CD4-positive, alpha-beta T cell (primary cell): ENCODE data around the gene C18orf32. TPM values are rescaled to one million over a fixed set of nuclear protein-coding genes. Genes with fewer than 3 reads are reported as not detected.

Experiments
- ATAC-seq: fragments of 200-7000 bp; cut with Tn5 transposase; one replicate; pipeline ENCODE4 v1.10.0; 2022; ENCODE audit warnings: mild to moderate bottlenecking; ENCODE audit not compliant: poor library complexity
- CTCF ChIA-PET: fragments of 350-600 bp; sonication (Branson Sonifier 250); formaldehyde crosslinking; loops from one replicate; lab custom pipeline; 2021; ENCODE audit warnings: antibody characterized with exemption, inconsistent platforms; lab: Charles Lee
- POLR2A ChIA-PET: fragments of 350-600 bp; sonication (Branson Sonifier 250); formaldehyde crosslinking; loops from one replicate; lab custom pipeline; 2021; ENCODE audit warnings: antibody characterized with exemption, inconsistent platforms; lab: Charles Lee
- DNase-seq, 14 experiments: peaks; one replicate each; pipeline ENCODE4 v3.0.0-alpha.2; 2013 to 2020; ENCODE audit warnings: mixed read lengths in 2 of 14
- H3K27ac ChIP-seq, 2 donors: one replicate each; pipeline versions ENCODE4 v1.5.1 to v1.7.0; 2013; ENCODE audit warnings: low read length in 2 of 2, low read depth in 1 of 2, mild to moderate bottlenecking in 1 of 2
- H3K27me3 ChIP-seq, 2 experiments: 1 replicate in 1 of 2; 2 replicates in 1 of 2; pipeline versions ENCODE4 v1.6.1 to v1.7.0; 2013; ENCODE audit warnings: low read length in 2 of 2, control low read depth in 1 of 2, mild to moderate bottlenecking in 1 of 2, moderate library complexity in 1 of 2; ENCODE audit not compliant: insufficient read depth in 2 of 2, control insufficient read depth in 1 of 2
- H3K36me3 ChIP-seq: one replicate; pipeline ENCODE4 v1.6.1; 2013; ENCODE audit warnings: low read length, control low read depth; ENCODE audit not compliant: insufficient read depth
- H3K4me1 ChIP-seq: one replicate; pipeline ENCODE4 v1.6.1; 2013; ENCODE audit warnings: low read length, control low read depth; ENCODE audit not compliant: insufficient read depth
- H3K4me3 ChIP-seq: one replicate; pipeline ENCODE4 v1.5.1; 2013; ENCODE audit warnings: mild to moderate bottlenecking, low read length, moderate library complexity
- H3K9me3 ChIP-seq, 2 experiments: 1 replicate in 1 of 2; 2 replicates in 1 of 2; pipeline versions ENCODE4 v1.6.1 to v1.7.0; 2013; ENCODE audit warnings: low read length in 2 of 2, mild to moderate bottlenecking in 2 of 2, control low read depth in 1 of 2, moderate library complexity in 1 of 2; ENCODE audit not compliant: control insufficient read depth in 1 of 2, insufficient read depth in 1 of 2
- H3K27ac Mint-ChIP-seq: one replicate; pipeline ENCODE4 v1.8.0; 2020; ENCODE audit warnings: mixed read lengths
- H3K27me3 Mint-ChIP-seq: one replicate; pipeline ENCODE4 v1.8.0; 2021; ENCODE audit warnings: mixed read lengths
- H3K36me3 Mint-ChIP-seq: one replicate; pipeline ENCODE4 v1.8.0; 2021; ENCODE audit warnings: low read depth, mixed read lengths
- H3K4me1 Mint-ChIP-seq: one replicate; pipeline ENCODE4 v1.8.0; 2021; ENCODE audit warnings: low read depth, mixed read lengths
- H3K4me3 Mint-ChIP-seq: one replicate; pipeline ENCODE4 v1.8.0; 2020; ENCODE audit warnings: mild to moderate bottlenecking, mixed read lengths
- H3K9me3 Mint-ChIP-seq: one replicate; pipeline ENCODE4 v1.8.0; 2020; ENCODE audit warnings: mixed read lengths
- CTCF ChIP-seq: fragments of 200-600 bp; IDR thresholded peaks from one replicate; pipeline ENCODE4 v1.8.0; 2022; ENCODE audit warnings: antibody characterized with exemption, mild to moderate bottlenecking
- intact Hi-C, 2 experiments: fragments of 100-400 bp; cut with DNase I in 1 of 2; cut with micrococcal nuclease in 1 of 2; formaldehyde crosslinking; loops; one replicate each; pipeline versions ENCODE4 v1.15.1 to v1.9.0; 2023 to 2025; cut with DNase I, micrococcal nuclease
- total RNA-seq, 174 experiments: library from RNA in 2 of 174; stranded (reverse) in 2 of 174; gene quantifications; one replicate each; pipeline ENCODE4 v1.2.3 and lab custom pipeline; 2021 to 2026

Gene C18orf32
- total RNA-seq, 2 experiments from 2014 or later: 38.2 to 40.1 TPM

- Mint-ChIP-seq H3K27me3 (no peaks in the 10 kb centered on the region), H3K27ac (no peak overlapping the region), H3K4me3 (no peak overlapping the region), H3K36me3 (peaks cover 34% of the 10 kb centered on the region), H3K4me1 (peaks cover 56% of the 10 kb centered on the region), H3K9me3 (no peaks in the 10 kb centered on the region)
- ChIA-PET CTCF (interaction anchor here (0.6 kb wide), 1 partner anchor 62 kb away, joined by 3 read pairs; no protein-coding TSS in a partner anchor), POLR2A (no interaction called here)
- no peak overlapping the region for H3K4me3 ChIP-seq
- H3K36me3 ChIP-seq: no peaks in the 10 kb centered on the region
- no peak for TF ChIP-seq CTCF
- ATAC-seq (no peak), DNase-seq (no peak)
- intact Hi-C loops: no loop called here
- H3K4me1 ChIP-seq: peaks cover 11% of the 10 kb centered on the region
- no peak overlapping the region for H3K27ac ChIP-seq
- H3K27me3 ChIP-seq: no peaks in the 10 kb centered on the region
- H3K9me3 ChIP-seq: peaks cover 0 to 2% of the 10 kb centered on the region in 2 experiments
Observed at GRCh38 chr18:49443837-49444236, 43.2 kb downstream of the C18orf32 start.

- TF ChIP-seq CTCF: no peak
- no peak overlapping the region for H3K27ac ChIP-seq
- intact Hi-C loops: no loop called here
Observed at GRCh38 chr18:49441338-49441938, 45.6 kb downstream of the C18orf32 start.

GRCh38 chr18:49435170-49435569 lies 51.9 kb downstream of the C18orf32 start:
- TF ChIP-seq CTCF: no peak
- Mint-ChIP-seq H3K27me3 (no peaks in the 10 kb centered on the region), H3K27ac (no peak overlapping the region), H3K9me3 (no peaks in the 10 kb centered on the region), H3K4me3 (no peak overlapping the region), H3K4me1 (peaks cover 54% of the 10 kb centered on the region), H3K36me3 (peaks cover 7% of the 10 kb centered on the region)
- H3K27me3 ChIP-seq: no peaks in the 10 kb centered on the region
- DNase-seq (no peak), ATAC-seq (no peak)
- H3K4me3 ChIP-seq: no peak overlapping the region
- no peaks in the 10 kb centered on the region for H3K9me3 ChIP-seq
- POLR2A ChIA-PET: no interaction called here
- no peak overlapping the region for H3K27ac ChIP-seq
- peaks cover 6% of the 10 kb centered on the region for H3K4me1 ChIP-seq
- peaks cover 1% of the 10 kb centered on the region for H3K36me3 ChIP-seq
- CTCF ChIA-PET: no interaction called here
- intact Hi-C loops: no loop called here

More at GRCh38 chr18:49441338-49441938, 45.6 kb downstream of the C18orf32 start:
- ATAC-seq: no peak
- Histone ChIP-seq H3K4me3 (no peak overlapping the region), H3K9me3 (no peaks in the 10 kb centered on the region), H3K27me3 (no peaks in the 10 kb centered on the region), H3K36me3 (no peaks in the 10 kb centered on the region), H3K4me1 (peaks cover 12% of the 10 kb centered on the region)
- no peak overlapping the region for H3K27ac Mint-ChIP-seq
- ChIA-PET CTCF (no interaction called here), POLR2A (no interaction called here)
- H3K36me3 Mint-ChIP-seq: peaks cover 11% of the 10 kb centered on the region
- H3K9me3 Mint-ChIP-seq: no peaks in the 10 kb centered on the region
- peaks cover 64% of the 10 kb centered on the region for H3K4me1 Mint-ChIP-seq
- no peak overlapping the region for H3K4me3 Mint-ChIP-seq
- no peak for DNase-seq
- H3K27me3 Mint-ChIP-seq: no peaks in the 10 kb centered on the region
